Testis (tissue), 3 donors: ENCODE results near the gene GALNT9. TPM values are rescaled to one million over a fixed set of nuclear protein-coding genes. Genes with fewer than 3 reads are reported as not detected.

Experiments
- DNase-seq: peaks from one replicate; pipeline ENCODE4 v3.0.0-alpha.2; 2019
- H3K27ac ChIP-seq, 2 donors: fragments of 200-600 bp; sonication (generic); one replicate each; pipeline ENCODE4 v1.5.1; 2019
- H3K27me3 ChIP-seq: fragments of 200-600 bp; sonication (generic); one replicate; pipeline ENCODE4 v1.5.1; 2019
- H3K36me3 ChIP-seq: fragments of 200-600 bp; sonication (generic); one replicate; pipeline ENCODE4 v1.5.1; 2017; ENCODE audit warnings: low read depth; ENCODE audit errors: missing control alignments
- H3K4me1 ChIP-seq: fragments of 200-600 bp; sonication (generic); one replicate; pipeline ENCODE4 v1.5.1; 2019
- H3K4me3 ChIP-seq, 2 donors: fragments of 200-600 bp; sonication (generic); one replicate each; pipeline ENCODE4 v1.5.1; 2017 to 2019
- H3K9me3 ChIP-seq: fragments of 200-600 bp; sonication (generic); one replicate; pipeline ENCODE4 v1.5.1; 2017
- CTCF ChIP-seq, 3 experiments: fragments of 450-650 bp in 2 of 3; fragments of 200-600 bp in 1 of 3; sonication (generic) in 1 of 3; IDR thresholded peaks; one replicate each; pipeline ENCODE4 v1.5.1; 2016 to 2019; ENCODE audit warnings: antibody characterized with exemption in 3 of 3, mild to moderate bottlenecking in 2 of 3, moderate library complexity in 1 of 3
- POLR2A ChIP-seq: fragments of 450-650 bp; IDR thresholded peaks from one replicate; pipeline ENCODE4 v1.6.1; 2017; ENCODE audit warnings: antibody characterized with exemption, mild to moderate bottlenecking, moderate library complexity
- WGBS, 2 donors: methylation state at CpG; one replicate each; pipeline ENCODE4 v1.1.5; 2018; 5-methylcytosine and 5-hydroxymethylcytosine counted together
- intact Hi-C: fragments of 100-400 bp; cut with DNase I; formaldehyde crosslinking; loops from one replicate; pipeline ENCODE4 v1.15.1; 2023; ENCODE audit warnings: low total_unique reads
- polyA plus RNA-seq: library from polyadenylated mRNA; stranded (reverse); fragments of 350-450 nt; fragmentation: Illumina TruSeq; extraction: RNeasy Lipid Tissue Mini Kit (QIAGEN cat#74804); gene quantifications from one replicate; pipeline ENCODE4 v1.2.3, GENCODE V29; 2014; ENCODE audit warnings: low read depth, low replicate concordance; ENCODE audit not compliant: insufficient read depth
- total RNA-seq, 2 donors: library from RNA; depleted of rRNA; stranded (reverse); fragments of >200 nt; gene quantifications; one replicate each; pipeline ENCODE4 v1.2.3, GENCODE V29; 2016

The GALNT9 gene
- total and polyA plus RNA-seq, 3 donors from 2014 or later: 1.1 to 1.5 (median 1.3) TPM

DNA sequence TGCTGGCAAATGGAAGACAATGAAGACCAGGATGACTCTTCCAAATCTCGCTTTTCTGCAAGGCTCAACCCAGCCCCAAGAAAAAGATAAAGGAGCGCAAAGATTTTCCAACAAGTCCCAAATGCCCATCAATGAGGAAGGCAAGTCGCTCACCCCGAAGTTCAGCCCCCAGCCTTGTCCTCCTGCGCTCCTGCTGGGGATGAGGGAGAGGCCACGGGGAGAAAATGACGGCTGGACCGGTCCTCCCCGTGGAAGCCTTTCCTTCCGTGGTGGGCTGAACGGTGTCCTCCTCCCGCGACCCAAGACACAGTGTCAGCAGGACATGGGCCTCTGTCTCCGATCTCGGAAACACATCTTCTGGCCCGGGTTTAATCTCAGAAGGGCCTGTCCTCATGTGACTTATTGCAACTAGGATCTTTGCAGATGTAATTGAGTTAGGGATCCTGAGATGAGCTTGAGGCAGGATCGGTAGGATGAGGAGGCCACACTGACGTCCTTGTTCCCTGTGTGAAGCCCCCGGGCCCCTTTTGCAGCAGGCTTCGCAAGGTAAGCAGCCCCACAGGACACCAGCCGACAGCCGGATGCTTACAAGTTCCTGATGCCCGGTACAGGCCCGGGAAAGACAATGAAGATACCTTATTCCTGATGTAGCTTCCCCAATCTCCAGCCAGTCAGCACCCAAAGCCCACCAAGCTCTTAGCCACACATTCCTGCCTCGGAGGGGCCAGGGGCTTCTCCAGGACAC is 64.2 kb downstream of the GALNT9 start:
- Histone ChIP-seq H3K27me3 (no peaks in the 10 kb centered on the region), H3K9me3 (no peaks in the 10 kb centered on the region), H3K36me3 (no peaks in the 10 kb centered on the region), H3K4me3 (no peak overlapping the region), H3K27ac (no peak overlapping the region), H3K4me1 (no peaks in the 10 kb centered on the region)
- TF ChIP-seq CTCF (IDR thresholded peaks at IDR 0.05): no peak
- no peak for TF ChIP-seq POLR2A
- DNase-seq: no peak
- intact Hi-C loops: no loop called here
- WGBS, 2 donors: 79 to 80% methylated on average over 21 to 25 of the region's 25 CpGs

DNA sequence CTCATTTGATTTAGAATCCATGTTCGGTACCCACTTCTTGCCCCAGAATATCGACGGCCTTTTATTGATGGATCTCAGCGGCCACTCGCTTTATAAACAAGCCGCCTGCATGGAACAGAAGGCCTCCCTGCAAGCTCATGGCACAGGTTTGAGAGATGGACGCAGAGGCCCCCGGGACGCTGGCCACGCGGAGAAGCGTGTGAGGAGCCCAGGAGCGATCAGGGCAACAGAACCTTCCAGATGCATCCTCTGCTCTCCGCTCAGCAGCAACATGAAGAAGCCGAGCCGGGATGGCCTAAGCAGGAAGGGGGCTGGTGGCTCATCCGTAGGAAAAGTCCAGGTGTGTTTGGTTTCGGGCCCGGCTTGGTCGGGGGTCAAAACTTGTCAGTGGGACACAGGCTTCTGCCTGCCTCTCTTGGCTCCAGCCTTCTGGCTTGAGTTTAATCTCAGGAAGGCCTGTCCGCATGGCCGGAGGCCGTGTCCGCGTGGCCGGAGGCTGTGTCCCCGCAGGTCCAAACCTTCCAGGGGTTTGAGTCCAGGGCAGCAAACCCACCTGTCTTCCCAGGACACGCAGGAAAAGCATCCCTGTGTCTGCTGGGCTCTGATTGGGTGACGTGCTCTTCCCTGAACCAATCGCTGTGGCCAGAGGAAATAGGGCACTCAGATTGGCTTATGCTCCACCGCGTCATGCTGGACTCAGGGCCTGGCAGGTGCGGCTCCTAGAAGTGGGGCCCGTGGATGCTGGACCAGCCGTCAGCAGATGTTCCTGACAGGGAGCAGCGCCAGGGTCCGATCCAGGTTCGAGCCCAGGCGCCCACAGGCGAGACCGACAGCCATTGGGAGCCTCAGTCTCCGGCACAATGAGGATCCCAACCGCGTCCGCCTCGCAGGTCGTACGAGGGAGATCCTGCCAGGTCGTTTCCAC is 65.0 kb downstream of the GALNT9 start:
- Histone ChIP-seq H3K36me3 (no peaks in the 10 kb centered on the region), H3K27ac (no peak overlapping the region), H3K4me3 (no peak overlapping the region), H3K4me1 (no peaks in the 10 kb centered on the region), H3K27me3 (no peaks in the 10 kb centered on the region), H3K9me3 (no peaks in the 10 kb centered on the region)
- intact Hi-C loops: no loop called here
- TF ChIP-seq POLR2A (no peak), CTCF (IDR thresholded peaks at IDR 0.05) (no peak)
- 80 to 92% methylated on average over 22 to 49 of the region's 49 CpGs for WGBS, 2 donors
- peak; percentile 63 for DNase-seq

GRCh38 chr12:132263451-132264049 is 65.8 kb downstream of the GALNT9 start:
- no peaks in the 10 kb centered on the region for H3K27me3 ChIP-seq
- H3K4me3 ChIP-seq: no peak overlapping the region
- no peak for DNase-seq
- H3K27ac ChIP-seq: no peak overlapping the region
- H3K4me1 ChIP-seq: no peaks in the 10 kb centered on the region
- H3K36me3 ChIP-seq: no peaks in the 10 kb centered on the region
- WGBS, 2 donors: 81 to 88% methylated on average over 17 to 19 of the region's 19 CpGs
- no peaks in the 10 kb centered on the region for H3K9me3 ChIP-seq
- TF ChIP-seq POLR2A: no peak
- TF ChIP-seq CTCF (IDR thresholded peaks at IDR 0.05): no peak
- intact Hi-C loops: no loop called here

DNA sequence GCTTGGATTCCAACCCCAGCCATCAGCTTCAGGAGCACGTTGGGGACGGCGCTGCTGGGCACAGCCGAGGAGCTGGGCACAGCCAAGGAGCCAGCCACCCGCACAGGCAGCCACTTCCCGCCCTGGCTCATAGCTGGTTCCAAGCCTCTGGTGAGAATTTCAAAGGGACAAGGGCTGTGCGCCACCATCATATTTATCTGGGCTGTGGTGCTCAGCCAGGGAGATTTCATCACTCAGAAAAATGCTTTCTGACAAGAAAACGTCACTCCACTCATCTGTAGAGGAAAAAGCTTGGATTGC is 66.4 kb downstream of the GALNT9 start:
- no peaks in the 10 kb centered on the region for H3K27me3 ChIP-seq
- no peak for DNase-seq
- intact Hi-C loops: no loop called here
- H3K36me3 ChIP-seq: no peaks in the 10 kb centered on the region
- TF ChIP-seq POLR2A (no peak), CTCF (IDR thresholded peaks at IDR 0.05) (no peak)
- H3K27ac ChIP-seq: no peak overlapping the region
- no peak overlapping the region for H3K4me3 ChIP-seq
- no peaks in the 10 kb centered on the region for H3K9me3 ChIP-seq
- H3K4me1 ChIP-seq: no peaks in the 10 kb centered on the region
- WGBS, 2 donors: 90 to 93% methylated on average over 2 to 8 of the region's 8 CpGs
